HUES64 (cell line): ENCODE data around the gene LPP.

Experiments used
- H3K27ac ChIP-seq: 2 replicates; pipeline ENCODE4 v1.7.0; 2013; ENCODE audit warnings: low read depth, low read length, inconsistent platforms
- H3K27me3 ChIP-seq: 2 replicates; pipeline ENCODE4 v1.6.1; 2013; ENCODE audit warnings: mild to moderate bottlenecking, low read length; ENCODE audit not compliant: insufficient read depth
- H3K36me3 ChIP-seq: 2 replicates; pipeline ENCODE4 v1.6.1; 2013; ENCODE audit warnings: mild to moderate bottlenecking, low read length; ENCODE audit not compliant: insufficient read depth
- H3K4me1 ChIP-seq: 2 replicates; pipeline ENCODE4 v1.6.1; 2013; ENCODE audit warnings: mild to moderate bottlenecking, low read length, moderate library complexity; ENCODE audit not compliant: insufficient read depth
- H3K4me3 ChIP-seq: 2 replicates; pipeline ENCODE4 v1.5.1; 2013; ENCODE audit warnings: mild to moderate bottlenecking, low read length, moderate library complexity
- H3K9ac ChIP-seq: 2 replicates; pipeline ENCODE4 v1.6.1; 2013; ENCODE audit warnings: mild to moderate bottlenecking, low read depth, low read length
- H3K9me3 ChIP-seq: 2 replicates; pipeline ENCODE4 v1.6.1; 2013; ENCODE audit warnings: low read depth, low read length; ENCODE audit not compliant: insufficient read depth
- WGBS: fragments of 150-250, 120-280 bp; methylation state at CpG from one replicate; pipeline ENCODE4 v1.1.7; 2013; ENCODE audit warnings: missing lambda C conversion rate; 5-methylcytosine and 5-hydroxymethylcytosine counted together

Gene LPP

GRCh38 chr3:188392076-188392475 lies 238.1 kb downstream of the LPP start:
- H3K36me3 ChIP-seq = no peaks in the 10 kb centered on the region
- H3K4me1 ChIP-seq = peaks cover 20% of the 10 kb centered on the region
- H3K27ac ChIP-seq = no peak overlapping the region
- no peak overlapping the region for H3K9ac ChIP-seq
- no peak overlapping the region for H3K4me3 ChIP-seq
- no peaks in the 10 kb centered on the region for H3K9me3 ChIP-seq
- WGBS = 100% methylated on average over 1 of the region's 4 CpGs
- H3K27me3 ChIP-seq = no peaks in the 10 kb centered on the region

GRCh38 chr3:188394623-188395022 lies 240.7 kb downstream of the LPP start:
- no peaks in the 10 kb centered on the region for H3K27me3 ChIP-seq
- no peak overlapping the region for H3K4me3 ChIP-seq
- H3K9me3 ChIP-seq = no peaks in the 10 kb centered on the region
- WGBS = 94% methylated on average over 1 of the region's 1 CpG
- no peak overlapping the region for H3K27ac ChIP-seq
- H3K36me3 ChIP-seq = no peaks in the 10 kb centered on the region
- H3K9ac ChIP-seq = no peak overlapping the region
- peaks cover 21% of the 10 kb centered on the region for H3K4me1 ChIP-seq

GRCh38 chr3:188396251-188396650 lies 242.3 kb downstream of the LPP start:
- Histone ChIP-seq H3K27me3 (no peaks in the 10 kb centered on the region), H3K9ac (no peak overlapping the region), H3K36me3 (no peaks in the 10 kb centered on the region), H3K9me3 (no peaks in the 10 kb centered on the region), H3K4me1 (0 out of 2 replicates have a peak, but pooled peaks cover 13% of the 10 kb centered on the region), H3K27ac (no peak overlapping the region), H3K4me3 (no peak overlapping the region)
- WGBS = 94% methylated on average over 1 of the region's 2 CpGs

GRCh38 chr3:188396900-188397299 lies 242.9 kb downstream of the LPP start:
- 89% methylated on average over 3 of the region's 3 CpGs for WGBS
- Histone ChIP-seq H3K4me1 (0 out of 2 replicates have a peak, but pooled peaks cover 13% of the 10 kb centered on the region), H3K9ac (no peak overlapping the region), H3K36me3 (no peaks in the 10 kb centered on the region), H3K4me3 (no peak overlapping the region), H3K27ac (no peak overlapping the region), H3K9me3 (no peaks in the 10 kb centered on the region), H3K27me3 (no peaks in the 10 kb centered on the region)

GRCh38 chr3:188397766-188398705 lies 244.1 kb downstream of the LPP start:
- Histone ChIP-seq H3K9ac (no peak overlapping the region), H3K4me3 (no peak overlapping the region), H3K27ac (no peak overlapping the region), H3K9me3 (no peaks in the 10 kb centered on the region), H3K27me3 (no peaks in the 10 kb centered on the region), H3K36me3 (no peaks in the 10 kb centered on the region), H3K4me1 (0 out of 2 replicates have a peak, but pooled peaks cover 13% of the 10 kb centered on the region)
- WGBS = 94% methylated on average over 12 of the region's 12 CpGs

GRCh38 chr3:188400494-188401243 lies 246.7 kb downstream of the LPP start:
- no peaks in the 10 kb centered on the region for H3K36me3 ChIP-seq
- H3K4me3 ChIP-seq = no peak overlapping the region
- H3K27me3 ChIP-seq = no peaks in the 10 kb centered on the region
- 89% methylated on average over 2 of the region's 2 CpGs for WGBS
- no peaks in the 10 kb centered on the region for H3K9me3 ChIP-seq
- H3K27ac ChIP-seq = no peak overlapping the region
- H3K4me1 ChIP-seq = 0 out of 2 replicates have a peak, but pooled peaks cover 13% of the 10 kb centered on the region
- H3K9ac ChIP-seq = no peak overlapping the region

- H3K4me3 ChIP-seq = no peak overlapping the region
- no peaks in the 10 kb centered on the region for H3K27me3 ChIP-seq
- H3K9ac ChIP-seq = no peak overlapping the region
- no peak overlapping the region for H3K27ac ChIP-seq
- WGBS = 92% methylated on average over 3 of the region's 3 CpGs
- H3K9me3 ChIP-seq = no peaks in the 10 kb centered on the region
- 0 out of 2 replicates have a peak, but pooled peaks cover 13% of the 10 kb centered on the region for H3K4me1 ChIP-seq
- H3K36me3 ChIP-seq = peaks cover 5% of the 10 kb centered on the region; the same call in 1 of the 2 replicates
These were observed 247.5 kb downstream of the LPP start for GRCh38 chr3:188401244-188401993.

- Histone ChIP-seq H3K27me3 (no peaks in the 10 kb centered on the region), H3K27ac (no peak overlapping the region), H3K4me3 (no peak overlapping the region), H3K4me1 (0 out of 2 replicates have a peak, but pooled peaks cover 8% of the 10 kb centered on the region), H3K9me3 (no peaks in the 10 kb centered on the region), H3K9ac (no peak overlapping the region), H3K36me3 (peaks cover 12% of the 10 kb centered on the region)
These were observed 248.3 kb downstream of the LPP start for GRCh38 chr3:188402229-188402628.

- Histone ChIP-seq H3K27me3 (no peaks in the 10 kb centered on the region), H3K4me1 (0 out of 2 replicates have a peak, but pooled peaks cover 8% of the 10 kb centered on the region), H3K27ac (no peak overlapping the region), H3K9ac (no peak overlapping the region), H3K36me3 (peaks cover 18% of the 10 kb centered on the region), H3K9me3 (no peaks in the 10 kb centered on the region), H3K4me3 (no peak overlapping the region)
- WGBS = 100% methylated on average over 1 of the region's 1 CpG
These were observed 249.4 kb downstream of the LPP start for GRCh38 chr3:188403404-188403803.

- H3K27ac ChIP-seq = no peak overlapping the region
- H3K9ac ChIP-seq = no peak overlapping the region
- no peak overlapping the region for H3K4me3 ChIP-seq
- no peaks in the 10 kb centered on the region for H3K27me3 ChIP-seq
- H3K9me3 ChIP-seq = no peaks in the 10 kb centered on the region
- H3K36me3 ChIP-seq = peaks cover 21% of the 10 kb centered on the region
- 0 out of 2 replicates have a peak, but pooled peaks cover 8% of the 10 kb centered on the region for H3K4me1 ChIP-seq
- 96% methylated on average over 4 of the region's 4 CpGs for WGBS
These were observed 250.2 kb downstream of the LPP start for GRCh38 chr3:188404124-188404523.
